ENCODE data around the gene OPN4. TPM values are rescaled to one million over a fixed set of nuclear protein-coding genes. Genes with fewer than 3 reads are reported as not detected.

OPN4 gene
- total and polyA plus RNA-seq, 2 experiments from 2014 or later = not detected

DNA sequence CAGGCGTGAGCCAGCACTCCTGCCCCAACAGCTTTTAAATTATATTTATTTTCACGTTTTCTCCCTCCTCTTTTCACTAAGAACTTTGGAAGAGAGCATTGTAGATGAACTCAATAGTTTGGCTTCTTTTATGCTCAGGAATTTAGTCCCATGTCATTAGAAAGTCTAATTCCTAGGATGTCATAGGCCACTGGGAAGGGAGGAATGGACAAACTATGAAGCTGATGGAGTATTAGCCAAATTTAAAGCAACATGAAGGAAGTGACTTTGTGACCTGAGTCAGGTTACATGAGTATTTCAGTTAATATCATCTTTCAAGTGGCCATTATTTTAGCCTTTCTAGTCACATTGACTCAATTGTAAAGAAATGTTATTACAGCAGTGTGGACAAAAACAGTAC lies 18.0 kb upstream of the OPN4 start:
- Histone ChIP-seq H3K4me1 (ENCODE audit: insufficient read depth) (peaks cover 20% of the 10 kb centered on the region), H3K9ac (no peak overlapping the region), H3K36me3 (ENCODE audit: low read depth) (no peaks in the 10 kb centered on the region), H4K20me1 (ENCODE audit: insufficient read depth) (no peaks in the 10 kb centered on the region), H3F3A (ENCODE audit: insufficient read depth) (peaks cover 23% of the 10 kb centered on the region), H3K9me3 (ENCODE audit: low read depth) (no peaks in the 10 kb centered on the region), H3K9me2 (ENCODE audit: insufficient read depth) (no peaks in the 10 kb centered on the region), H3K79me2 (ENCODE audit: insufficient read depth) (no peaks in the 10 kb centered on the region), H3K4me2 (ENCODE audit: unreplicated experiment) (peak overlapping the region; percentile 28), H2AFZ (no peak overlapping the region), H3K27ac (peak overlapping the region; percentile 74), H3K4me3 (no peak overlapping the region), H3K27me3 (replicated peaks; ENCODE audit: insufficient read depth) (no peaks in the 10 kb centered on the region)
- in situ Hi-C loops (cut with MboI) = no loop called here
- TF ChIP-seq EZH2phosphoT487 (IDR thresholded peaks at IDR 0.05; ENCODE audit: insufficient read depth, low read depth) = no peak
- no peak for TF ChIP-seq EZH2 (IDR thresholded peaks at IDR 0.05; ENCODE audit: insufficient read depth, poor library complexity, severe bottlenecking)
- 82 to 91% methylated on average over 2 of the region's 2 CpGs for WGBS, 2 experiments (ENCODE audit: low coverage in 1 of 2, low lambda C conversion rate in 2 of 2, missing lambda C conversion rate in 2 of 2)
- DNase-seq = no peak

GRCh38 chr10:86642021-86642420 lies 12.3 kb upstream of the OPN4 start:
- no peaks in the 10 kb centered on the region for H4K20me1 ChIP-seq (ENCODE audit: insufficient read depth)
- H3K9me2 ChIP-seq (ENCODE audit: insufficient read depth) = no peaks in the 10 kb centered on the region
- H3K4me3 ChIP-seq = no peak overlapping the region
- H3K79me2 ChIP-seq (ENCODE audit: insufficient read depth) = no peaks in the 10 kb centered on the region
- H3K9me3 ChIP-seq (ENCODE audit: low read depth) = no peaks in the 10 kb centered on the region
- in situ Hi-C loops (cut with MboI) = no loop called here
- peaks cover 11% of the 10 kb centered on the region; the same call in 1 of the 2 replicates for H3F3A ChIP-seq (ENCODE audit: insufficient read depth)
- DNase-seq = no peak
- no peak overlapping the region for H2AFZ ChIP-seq
- no peak overlapping the region for H3K27ac ChIP-seq
- TF ChIP-seq EZH2 (IDR thresholded peaks at IDR 0.05; ENCODE audit: insufficient read depth, poor library complexity, severe bottlenecking) (no peak), EZH2phosphoT487 (IDR thresholded peaks at IDR 0.05; ENCODE audit: insufficient read depth, low read depth) (no peak)
- no peaks in the 10 kb centered on the region for H3K27me3 ChIP-seq (replicated peaks; ENCODE audit: insufficient read depth)
- H3K4me2 ChIP-seq (ENCODE audit: unreplicated experiment) = no peak overlapping the region
- no peaks in the 10 kb centered on the region for H3K36me3 ChIP-seq (ENCODE audit: low read depth)
- H3K9ac ChIP-seq = no peak overlapping the region
- H3K4me1 ChIP-seq (ENCODE audit: insufficient read depth) = peaks cover 26% of the 10 kb centered on the region

- WGBS, 2 experiments (ENCODE audit: low coverage in 1 of 2, low lambda C conversion rate in 2 of 2, missing lambda C conversion rate in 2 of 2) = 3 to 7% methylated on average over 5 of the region's 5 CpGs
Observed at GRCh38 chr10:86642499-86642898, 11.8 kb upstream of the OPN4 start.

DNA sequence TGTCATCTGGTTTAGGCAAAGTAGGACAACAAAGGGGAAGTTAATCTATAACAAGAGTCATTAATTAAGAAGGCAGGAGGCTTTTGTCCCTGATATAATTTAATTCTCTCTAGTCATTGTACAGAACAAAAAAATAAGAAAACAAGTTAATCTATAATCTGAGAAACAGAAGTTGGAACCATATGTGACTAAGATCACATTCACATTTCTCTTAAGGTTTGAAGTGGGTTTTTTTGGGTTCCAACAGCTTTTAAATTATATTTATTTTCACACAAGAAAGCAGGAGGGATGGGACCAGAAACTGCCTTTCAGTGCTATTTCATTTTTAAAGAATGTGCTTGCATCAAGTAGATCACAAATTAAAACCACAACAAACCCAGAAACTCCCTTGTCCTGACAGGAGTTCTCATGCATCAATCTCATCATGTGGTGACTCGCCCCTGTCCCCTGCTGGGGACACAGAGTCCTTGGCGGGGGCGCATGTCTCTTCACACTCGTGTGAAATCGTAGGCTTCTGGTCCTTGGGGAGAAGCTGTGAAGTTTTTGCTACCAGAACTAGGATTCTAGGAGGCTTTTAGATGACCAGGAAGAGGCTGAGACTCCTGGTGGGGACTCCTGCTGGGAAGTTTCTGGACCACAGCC lies 10.1 kb upstream of the OPN4 start:
- H3F3A ChIP-seq (ENCODE audit: insufficient read depth) = 0 out of 2 replicates have a peak, but pooled peaks cover 19% of the 10 kb centered on the region
- H3K27me3 ChIP-seq (replicated peaks; ENCODE audit: insufficient read depth) = no peaks in the 10 kb centered on the region
- H3K9ac ChIP-seq = peak overlapping the region; percentile 14; the same call in 1 of the 2 replicates
- H3K79me2 ChIP-seq (ENCODE audit: insufficient read depth) = no peaks in the 10 kb centered on the region
- DNase-seq = peak; percentile 70
- in situ Hi-C loops (cut with MboI) = no loop called here
- TF ChIP-seq EZH2 (IDR thresholded peaks at IDR 0.05; ENCODE audit: insufficient read depth, poor library complexity, severe bottlenecking) (no peak), EZH2phosphoT487 (IDR thresholded peaks at IDR 0.05; ENCODE audit: insufficient read depth, low read depth) (no peak)
- peak overlapping the region; percentile 36 for H3K27ac ChIP-seq
- no peak overlapping the region for H3K4me3 ChIP-seq
- no peaks in the 10 kb centered on the region for H3K9me2 ChIP-seq (ENCODE audit: insufficient read depth)
- no peaks in the 10 kb centered on the region for H3K36me3 ChIP-seq (ENCODE audit: low read depth)
- no peak overlapping the region for H2AFZ ChIP-seq
- 15 to 18% methylated on average over 5 of the region's 5 CpGs for WGBS, 2 experiments (ENCODE audit: low coverage in 1 of 2, low lambda C conversion rate in 2 of 2, missing lambda C conversion rate in 2 of 2)
- peak overlapping the region; percentile 7 for H3K4me2 ChIP-seq (ENCODE audit: unreplicated experiment)
- H3K4me1 ChIP-seq (ENCODE audit: insufficient read depth) = peaks cover 43% of the 10 kb centered on the region
- H3K9me3 ChIP-seq (ENCODE audit: low read depth) = no peaks in the 10 kb centered on the region
- H4K20me1 ChIP-seq (ENCODE audit: insufficient read depth) = no peaks in the 10 kb centered on the region

More at GRCh38 chr10:86642499-86642898, 11.8 kb upstream of the OPN4 start:
- H3K36me3 ChIP-seq (ENCODE audit: low read depth) = no peaks in the 10 kb centered on the region
- H4K20me1 ChIP-seq (ENCODE audit: insufficient read depth) = no peaks in the 10 kb centered on the region
- H3K9me3 ChIP-seq (ENCODE audit: low read depth) = no peaks in the 10 kb centered on the region
- H3F3A ChIP-seq (ENCODE audit: insufficient read depth) = 0 out of 2 replicates have a peak, but pooled peaks cover 11% of the 10 kb centered on the region
- DNase-seq = peak; percentile 92
- H3K27me3 ChIP-seq (replicated peaks; ENCODE audit: insufficient read depth) = no peaks in the 10 kb centered on the region
- peaks cover 27% of the 10 kb centered on the region for H3K4me1 ChIP-seq (ENCODE audit: insufficient read depth)
- peak overlapping the region; percentile 25 for H3K4me2 ChIP-seq (ENCODE audit: unreplicated experiment)
- 0 out of 2 replicates have a peak overlapping the region, but pooled peaks have one; percentile 20 for H3K9ac ChIP-seq
- TF ChIP-seq EZH2phosphoT487 (IDR thresholded peaks at IDR 0.05; ENCODE audit: insufficient read depth, low read depth) (no peak), EZH2 (IDR thresholded peaks at IDR 0.05; ENCODE audit: insufficient read depth, poor library complexity, severe bottlenecking) (no peak)
- no peaks in the 10 kb centered on the region for H3K9me2 ChIP-seq (ENCODE audit: insufficient read depth)
- 0 out of 2 replicates have a peak overlapping the region, but pooled peaks have one; percentile 3 for H2AFZ ChIP-seq
- no peak overlapping the region for H3K4me3 ChIP-seq
- in situ Hi-C loops (cut with MboI) = no loop called here
- H3K79me2 ChIP-seq (ENCODE audit: insufficient read depth) = no peaks in the 10 kb centered on the region
- H3K27ac ChIP-seq = no peak overlapping the region; the same call in 1 of the 2 replicates
